ENCODE data around the gene SEPTIN3. TPM values are rescaled to one million over a fixed set of nuclear protein-coding genes. Genes with fewer than 3 reads are reported as not detected.

Gene SEPTIN3
- total RNA-seq, 4 donors from 2014 or later = 0.13 to 1.2 (median 0.93) TPM; not detected in 1

DNA sequence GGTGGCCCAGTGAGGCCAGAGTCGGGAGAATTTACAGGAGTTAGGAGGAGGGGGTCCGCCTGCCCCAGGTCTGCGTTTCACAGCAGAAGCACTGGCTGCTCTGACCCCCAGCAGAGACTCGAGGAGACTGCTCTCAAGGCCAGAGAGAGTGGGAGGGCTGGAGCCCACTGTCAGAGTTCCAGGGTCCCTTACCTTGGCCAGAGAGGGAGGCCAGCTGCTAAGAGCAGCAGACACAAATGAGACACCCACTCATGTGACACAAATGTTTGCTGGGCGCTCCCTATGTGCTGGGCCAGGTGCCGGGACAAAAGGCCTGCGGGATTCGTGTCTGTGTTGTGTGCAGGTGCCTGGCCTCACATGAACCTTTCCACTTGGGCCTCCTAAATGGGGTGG lies 39.8 kb upstream of the SEPTIN3 start:
- H3K27me3 ChIP-seq = peaks cover 38% of the 10 kb centered on the region
- H3K27ac ChIP-seq = no peak overlapping the region
- peaks cover 0 to 14% (median 10%) of the 10 kb centered on the region in 3 donors for H3K4me1 ChIP-seq
- no peak overlapping the region for H3K4me3 ChIP-seq
- ATAC-seq = no peak
- WGBS, 2 donors (ENCODE audit: low coverage in 1 of 2) = 86% methylated on average over 5 of the region's 8 CpGs; no CpG with 5 or more reads in 1 of the 2 donors
- no peaks in the 10 kb centered on the region for H3K9me3 ChIP-seq
- no peaks in the 10 kb centered on the region for H3K36me3 ChIP-seq
- TF ChIP-seq POLR2AphosphoS5 (IDR thresholded peaks at IDR 0.05) (no peak), POLR2A (IDR thresholded peaks at IDR 0.05) (no peak), EP300 (IDR thresholded peaks at IDR 0.05) (no peak)
- TF ChIP-seq, protein P1, sequence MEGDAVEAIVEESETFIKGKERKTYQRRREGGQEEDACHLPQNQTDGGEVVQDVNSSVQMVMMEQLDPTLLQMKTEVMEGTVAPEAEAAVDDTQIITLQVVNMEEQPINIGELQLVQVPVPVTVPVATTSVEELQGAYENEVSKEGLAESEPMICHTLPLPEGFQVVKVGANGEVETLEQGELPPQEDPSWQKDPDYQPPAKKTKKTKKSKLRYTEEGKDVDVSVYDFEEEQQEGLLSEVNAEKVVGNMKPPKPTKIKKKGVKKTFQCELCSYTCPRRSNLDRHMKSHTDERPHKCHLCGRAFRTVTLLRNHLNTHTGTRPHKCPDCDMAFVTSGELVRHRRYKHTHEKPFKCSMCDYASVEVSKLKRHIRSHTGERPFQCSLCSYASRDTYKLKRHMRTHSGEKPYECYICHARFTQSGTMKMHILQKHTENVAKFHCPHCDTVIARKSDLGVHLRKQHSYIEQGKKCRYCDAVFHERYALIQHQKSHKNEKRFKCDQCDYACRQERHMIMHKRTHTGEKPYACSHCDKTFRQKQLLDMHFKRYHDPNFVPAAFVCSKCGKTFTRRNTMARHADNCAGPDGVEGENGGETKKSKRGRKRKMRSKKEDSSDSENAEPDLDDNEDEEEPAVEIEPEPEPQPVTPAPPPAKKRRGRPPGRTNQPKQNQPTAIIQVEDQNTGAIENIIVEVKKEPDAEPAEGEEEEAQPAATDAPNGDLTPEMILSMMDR (IDR thresholded peaks at IDR 0.05) = no peak

GRCh38 chr22:41931701-41932269 lies 37.5 kb upstream of the SEPTIN3 start:
- no peak overlapping the region for H3K4me3 ChIP-seq
- TF ChIP-seq, protein P1 (IDR thresholded peaks at IDR 0.05) = no peak
- TF ChIP-seq POLR2AphosphoS5 (IDR thresholded peaks at IDR 0.05) (no peak), EP300 (IDR thresholded peaks at IDR 0.05) (no peak), POLR2A (IDR thresholded peaks at IDR 0.05) (no peak)
- peaks cover 19% of the 10 kb centered on the region for H3K27me3 ChIP-seq
- peaks cover 0 to 1% (median 0%) of the 10 kb centered on the region in 3 donors for H3K4me1 ChIP-seq
- H3K9me3 ChIP-seq = no peaks in the 10 kb centered on the region
- 54 to 68% methylated on average over 2 to 5 of the region's 10 CpGs for WGBS, 2 donors (ENCODE audit: low coverage in 1 of 2)
- H3K36me3 ChIP-seq = no peaks in the 10 kb centered on the region
- no peak overlapping the region for H3K27ac ChIP-seq
- ATAC-seq = no peak

GRCh38 chr22:41932353-41932752 lies 36.9 kb upstream of the SEPTIN3 start:
- H3K4me1 ChIP-seq = no peaks in the 10 kb centered on the region
- no peak for ATAC-seq
- peaks cover 13% of the 10 kb centered on the region for H3K27me3 ChIP-seq
- no peaks in the 10 kb centered on the region for H3K36me3 ChIP-seq
- TF ChIP-seq POLR2AphosphoS5 (IDR thresholded peaks at IDR 0.05) (no peak), EP300 (IDR thresholded peaks at IDR 0.05) (no peak), POLR2A (IDR thresholded peaks at IDR 0.05) (no peak)
- TF ChIP-seq, protein P1 (IDR thresholded peaks at IDR 0.05) = no peak
- no CpG with 5 or more reads among the region's 12 CpGs for WGBS, 2 donors (ENCODE audit: low coverage in 1 of 2)
- no peak overlapping the region for H3K4me3 ChIP-seq
- no peak overlapping the region for H3K27ac ChIP-seq
- no peaks in the 10 kb centered on the region for H3K9me3 ChIP-seq

DNA sequence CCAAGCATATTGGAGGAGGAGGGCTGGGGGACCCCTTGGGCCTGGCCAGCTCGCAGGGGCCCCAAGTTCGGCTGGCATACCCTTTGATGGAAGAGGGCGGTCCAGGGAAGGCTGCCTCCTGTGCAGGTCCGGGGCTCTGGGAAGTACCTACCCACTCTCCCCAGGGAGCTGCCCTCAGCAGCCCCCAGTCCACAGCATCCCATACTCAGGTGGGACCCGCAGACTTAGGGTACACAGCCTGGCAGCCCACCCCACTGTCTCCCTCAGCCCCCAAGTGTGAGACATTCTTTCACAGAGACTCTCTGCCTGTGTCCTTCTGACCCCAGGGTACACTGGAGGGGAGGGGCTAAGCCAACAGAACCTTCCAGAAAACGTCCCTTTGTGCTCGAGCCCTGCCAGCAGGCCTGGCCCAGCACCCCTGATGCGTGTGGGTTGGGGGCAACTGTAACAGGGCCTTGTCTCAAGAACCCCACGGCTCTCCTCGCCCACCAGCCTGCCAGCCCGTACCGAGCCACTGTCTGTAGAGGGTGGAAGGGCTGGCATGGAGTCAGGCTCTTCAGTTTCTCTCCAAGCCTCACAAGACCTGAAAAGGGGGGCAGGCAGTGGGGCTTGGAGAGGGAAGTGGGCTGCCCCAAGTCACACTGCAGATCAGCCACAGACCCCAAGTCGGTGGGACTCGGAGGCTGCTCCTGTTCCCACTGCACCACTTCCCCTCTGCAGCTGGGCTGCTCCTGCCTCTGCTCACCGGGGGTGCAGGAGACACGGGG lies 35.6 kb upstream of the SEPTIN3 start:
- WGBS, 2 donors (ENCODE audit: low coverage in 1 of 2) = 75 to 100% methylated on average over 3 to 6 of the region's 16 CpGs
- Histone ChIP-seq H3K27me3 (peaks cover under 1% of the 10 kb centered on the region), H3K27ac (no peak overlapping the region), H3K4me1 (peaks cover 0 to 3% (median 0%) of the 10 kb centered on the region in 3 donors), H3K9me3 (no peaks in the 10 kb centered on the region), H3K4me3 (no peak overlapping the region), H3K36me3 (no peaks in the 10 kb centered on the region)
- ATAC-seq = no peak
- TF ChIP-seq POLR2AphosphoS5 (IDR thresholded peaks at IDR 0.05) (no peak), POLR2A (IDR thresholded peaks at IDR 0.05) (no peak), EP300 (IDR thresholded peaks at IDR 0.05) (no peak)
- TF ChIP-seq, protein P1 (IDR thresholded peaks at IDR 0.05) = no peak

Measured in gastroesophageal sphincter (tissue), 4 donors.